Fibroblast of lung (primary cell): ENCODE measurements around the gene SLC66A2. TPM values are rescaled to one million over a fixed set of nuclear protein-coding genes. Genes with fewer than 3 reads are reported as not detected.

Experiments used
- DNase-seq, 2 donors: peaks; one replicate each; pipeline versions ENCODE4 v3.0.0 to v3.0.0-alpha.2; 2010; ENCODE audit warnings: low read depth in 2 of 2
- H2AFZ ChIP-seq: 2 replicates; pipeline ENCODE4 v1.5.1; 2012; ENCODE audit warnings: low read length, control low read depth, inconsistent platforms
- H3K27ac ChIP-seq: 2 replicates; pipeline ENCODE4 v1.5.1; 2011; ENCODE audit warnings: low read length, control low read depth; ENCODE audit not compliant: insufficient read depth
- H3K27me3 ChIP-seq: 2 replicates; pipeline ENCODE4 v1.5.1; 2011; ENCODE audit warnings: mild to moderate bottlenecking, low read length; ENCODE audit not compliant: control insufficient read depth, insufficient read depth
- H3K36me3 ChIP-seq: 2 replicates; pipeline ENCODE4 v1.5.1; 2011; ENCODE audit warnings: low read length; ENCODE audit not compliant: control insufficient read depth, insufficient read depth
- H3K4me1 ChIP-seq: 2 replicates; pipeline ENCODE4 v1.5.1; 2011; ENCODE audit warnings: low read length; ENCODE audit not compliant: control insufficient read depth, insufficient read depth; ENCODE audit errors: extremely low read depth
- H3K4me2 ChIP-seq: 2 replicates; pipeline ENCODE4 v1.5.1; 2011; ENCODE audit warnings: low read length, control low read depth; ENCODE audit not compliant: insufficient read depth; ENCODE audit errors: extremely low read depth
- H3K4me3 ChIP-seq, 4 experiments: fragments of 200-600 bp in 1 of 4; sonication (generic) in 1 of 4; replicated peaks in 1 of 4; 2 replicates each; pipeline ENCODE4 v1.5.1; 2011 to 2016; ENCODE audit warnings: low read length in 4 of 4, low read depth in 3 of 4, mild to moderate bottlenecking in 3 of 4, control low read depth in 2 of 4, inconsistent platforms in 1 of 4, mixed read lengths in 1 of 4; ENCODE audit not compliant: insufficient read depth in 1 of 4; ENCODE audit errors: control extremely low read depth in 1 of 4
- H3K79me2 ChIP-seq: 2 replicates; pipeline ENCODE4 v1.5.1; 2012; ENCODE audit warnings: mild to moderate bottlenecking, low read length, inconsistent platforms; ENCODE audit not compliant: control insufficient read depth, insufficient read depth
- H3K9ac ChIP-seq: 2 replicates; pipeline ENCODE4 v1.5.1; 2011; ENCODE audit warnings: mild to moderate bottlenecking, low read length, control low read depth; ENCODE audit not compliant: insufficient read depth
- H3K9me3 ChIP-seq: 2 replicates; pipeline ENCODE4 v1.5.1; 2012; ENCODE audit warnings: low read depth, low read length; ENCODE audit not compliant: control insufficient read depth, insufficient read depth
- H4K20me1 ChIP-seq: 2 replicates; pipeline ENCODE4 v1.5.1; 2011; ENCODE audit warnings: low read length; ENCODE audit not compliant: control insufficient read depth, insufficient read depth; ENCODE audit errors: extremely low read depth
- CTCF ChIP-seq, 2 donors: IDR thresholded peaks in 1 of 2; conservative IDR thresholded peaks in 1 of 2; 1 replicate in 1 of 2; 2 replicates in 1 of 2; pipeline ENCODE4 v1.5.1; 2011 to 2012; ENCODE audit warnings: low read length in 2 of 2, control low read depth in 1 of 2, inconsistent platforms in 1 of 2, low read depth in 1 of 2, mild to moderate bottlenecking in 1 of 2
- EZH2 ChIP-seq: IDR thresholded peaks from 2 replicates; pipeline ENCODE4 v1.5.1; 2012; ENCODE audit warnings: low read length, control low read depth, mild to moderate bottlenecking; ENCODE audit errors: missing control alignments
- polyA plus RNA-seq, 2 donors: library from polyadenylated mRNA; depleted of rRNA in 1 of 2; stranded (reverse) in 1 of 2; unstranded in 1 of 2; fragments of >200 nt; gene quantifications; 2 replicates each; pipeline ENCODE4 v1.2.1, GENCODE V29; 2011 to 2012; ENCODE audit warnings: missing spikeins in 1 of 2
- total RNA-seq: library from RNA; depleted of rRNA; stranded (reverse); fragments of >200 nt; gene quantifications from 2 replicates; pipeline ENCODE4 v1.2.1, GENCODE V29; 2014

SLC66A2 gene
- total and polyA plus RNA-seq, 2 donors (not counting 1 experiment from before 2014, with no cell fraction given) = 13.2 to 46.1 TPM

- no peak overlapping the region for H3K27ac ChIP-seq
- no peaks in the 10 kb centered on the region for H3K36me3 ChIP-seq
- no peaks in the 10 kb centered on the region for H4K20me1 ChIP-seq
- H3K9ac ChIP-seq = no peak overlapping the region
- no peaks in the 10 kb centered on the region for H3K27me3 ChIP-seq
- H3K9me3 ChIP-seq = no peaks in the 10 kb centered on the region
- H3K4me3 ChIP-seq = no peak overlapping the region
- no peak for TF ChIP-seq CTCF (conservative IDR thresholded peaks at IDR 0.05 in 1 of 2, IDR thresholded peaks at IDR 0.05 in 1 of 2; ENCODE audit: low read depth in 1 of 2, low read length in 2 of 2)
- TF ChIP-seq EZH2 = no peak
- DNase-seq = no peak
- H3K4me2 ChIP-seq = no peak overlapping the region
- no peak overlapping the region for H2AFZ ChIP-seq
- no peaks in the 10 kb centered on the region for H3K4me1 ChIP-seq
- no peaks in the 10 kb centered on the region for H3K79me2 ChIP-seq
Observed at GRCh38 chr18:79883461-79884293, 67.8 kb downstream of the SLC66A2 start.

GRCh38 chr18:79882522-79883241 lies 68.8 kb downstream of the SLC66A2 start:
- no peaks in the 10 kb centered on the region for H4K20me1 ChIP-seq
- no peak overlapping the region for H3K4me2 ChIP-seq
- DNase-seq = no peak
- H3K27ac ChIP-seq = no peak overlapping the region
- H3K9ac ChIP-seq = no peak overlapping the region
- no peaks in the 10 kb centered on the region for H3K4me1 ChIP-seq
- no peaks in the 10 kb centered on the region for H3K79me2 ChIP-seq
- TF ChIP-seq CTCF (conservative IDR thresholded peaks at IDR 0.05 in 1 of 2, IDR thresholded peaks at IDR 0.05 in 1 of 2; ENCODE audit: low read depth in 1 of 2, low read length in 2 of 2) (no peak), EZH2 (no peak)
- no peaks in the 10 kb centered on the region for H3K27me3 ChIP-seq
- no peaks in the 10 kb centered on the region for H3K36me3 ChIP-seq
- no peaks in the 10 kb centered on the region for H3K9me3 ChIP-seq
- no peak overlapping the region for H3K4me3 ChIP-seq
- H2AFZ ChIP-seq = no peak overlapping the region

GRCh38 chr18:79881695-79882094 lies 69.8 kb downstream of the SLC66A2 start:
- H3K27ac ChIP-seq = no peak overlapping the region
- H3K9me3 ChIP-seq = no peaks in the 10 kb centered on the region
- no peak overlapping the region for H2AFZ ChIP-seq
- TF ChIP-seq EZH2 (no peak), CTCF (conservative IDR thresholded peaks at IDR 0.05 in 1 of 2, IDR thresholded peaks at IDR 0.05 in 1 of 2; ENCODE audit: low read depth in 1 of 2, low read length in 2 of 2) (no peak)
- no peak overlapping the region for H3K4me3 ChIP-seq
- no peaks in the 10 kb centered on the region for H3K36me3 ChIP-seq
- no peak overlapping the region for H3K9ac ChIP-seq
- no peaks in the 10 kb centered on the region for H3K79me2 ChIP-seq
- H3K27me3 ChIP-seq = no peaks in the 10 kb centered on the region
- H3K4me2 ChIP-seq = no peak overlapping the region
- no peak for DNase-seq
- no peaks in the 10 kb centered on the region for H4K20me1 ChIP-seq
- no peaks in the 10 kb centered on the region for H3K4me1 ChIP-seq
